H9 (cell line): Measurements from ENCODE around the gene L3MBTL1. TPM values are rescaled to one million over a fixed set of nuclear protein-coding genes. Genes with fewer than 3 reads are reported as not detected.

ENCODE experiments used
- DNase-seq: peaks from one replicate; pipeline ENCODE4 v3.0.0-alpha.2; 2017
- H2AFZ ChIP-seq: one replicate; pipeline ENCODE4 v1.6.1; 2013; ENCODE audit warnings: mild to moderate bottlenecking, low read length, control low read depth, moderate library complexity
- H2AK5ac ChIP-seq: 2 replicates; pipeline ENCODE4 v1.6.1; 2013; ENCODE audit warnings: low read length, control low read depth, mixed read lengths; ENCODE audit not compliant: insufficient read length
- H2BK120ac ChIP-seq: one replicate; pipeline ENCODE4 v1.6.1; 2013; ENCODE audit warnings: low read depth, mild to moderate bottlenecking, low read length, control low read depth, inconsistent platforms; ENCODE audit not compliant: poor library complexity, severe bottlenecking
- H2BK12ac ChIP-seq: 2 replicates; pipeline ENCODE4 v1.6.1; 2013; ENCODE audit warnings: low read length, control low read depth, mixed read lengths, low read depth; ENCODE audit not compliant: insufficient read length
- H2BK15ac ChIP-seq: 2 replicates; pipeline ENCODE4 v1.6.1; 2013; ENCODE audit warnings: low read depth, low read length, control low read depth
- H2BK20ac ChIP-seq: one replicate; pipeline ENCODE4 v1.6.1; 2013; ENCODE audit warnings: low read depth, mild to moderate bottlenecking, low read length, control low read depth, inconsistent platforms; ENCODE audit not compliant: poor library complexity, severe bottlenecking
- H2BK5ac ChIP-seq: 2 replicates; pipeline ENCODE4 v1.6.1; 2013; ENCODE audit warnings: low read length, control low read depth, mixed read lengths; ENCODE audit not compliant: insufficient read length
- H3K14ac ChIP-seq: 2 replicates; pipeline ENCODE4 v1.6.1; 2013; ENCODE audit warnings: low read length, control low read depth; ENCODE audit not compliant: insufficient read depth
- H3K18ac ChIP-seq: 2 replicates; pipeline ENCODE4 v1.6.1; 2013; ENCODE audit warnings: low read depth, mild to moderate bottlenecking, mixed read lengths, low read length, control low read depth; ENCODE audit not compliant: insufficient read length
- H3K23ac ChIP-seq: 2 replicates; pipeline ENCODE4 v1.6.1; 2013; ENCODE audit warnings: low read length, control low read depth, mixed read lengths, low read depth; ENCODE audit not compliant: insufficient read length
- H3K23me2 ChIP-seq: 2 replicates; pipeline ENCODE4 v1.6.1; 2013; ENCODE audit warnings: low read depth, mild to moderate bottlenecking, mixed read lengths, low read length, control low read depth; ENCODE audit not compliant: insufficient read length, poor library complexity, severe bottlenecking
- H3K27ac ChIP-seq: 2 replicates; pipeline ENCODE4 v1.5.1; 2013; ENCODE audit warnings: low read length, control low read depth, mixed read lengths, low read depth; ENCODE audit not compliant: insufficient read length
- H3K27me3 ChIP-seq: 2 replicates; pipeline ENCODE4 v1.6.1; 2013; ENCODE audit warnings: low read length, control low read depth, inconsistent platforms; ENCODE audit not compliant: insufficient read depth
- H3K4ac ChIP-seq: 2 replicates; pipeline ENCODE4 v1.6.1; 2013; ENCODE audit warnings: low read depth, mild to moderate bottlenecking, control low read depth, inconsistent platforms, low read length, moderate library complexity
- H3K4me1 ChIP-seq: 2 replicates; pipeline ENCODE4 v1.6.1; 2013; ENCODE audit warnings: low read length, control low read depth, inconsistent platforms; ENCODE audit not compliant: insufficient read depth
- H3K4me2 ChIP-seq: 2 replicates; pipeline ENCODE4 v1.6.1; 2013; ENCODE audit warnings: low read length, control low read depth, mixed read lengths; ENCODE audit not compliant: insufficient read length, insufficient read depth
- H3K56ac ChIP-seq: 2 replicates; pipeline ENCODE4 v1.6.1; 2013; ENCODE audit warnings: low read depth, mild to moderate bottlenecking, mixed read lengths, low read length, control low read depth; ENCODE audit not compliant: insufficient read length
- H3K79me1 ChIP-seq: 2 replicates; pipeline ENCODE4 v1.6.1; 2013; ENCODE audit warnings: low read depth, mild to moderate bottlenecking, moderate library complexity, low read length, control low read depth, inconsistent platforms; ENCODE audit not compliant: insufficient read depth, poor library complexity, severe bottlenecking
- H3K79me2 ChIP-seq: 2 replicates; pipeline ENCODE4 v1.6.1; 2013; ENCODE audit warnings: low read length, control low read depth, inconsistent platforms; ENCODE audit not compliant: insufficient read depth
- H3K9ac ChIP-seq: 2 replicates; pipeline ENCODE4 v1.6.1; 2013; ENCODE audit warnings: low read length, control low read depth, mixed read lengths; ENCODE audit not compliant: insufficient read length; ENCODE audit errors: extremely low read depth
- H3K9me3 ChIP-seq: one replicate; pipeline ENCODE4 v1.6.1; 2013; ENCODE audit warnings: low read depth, low read length, inconsistent platforms; ENCODE audit not compliant: control insufficient read depth
- H3T11ph ChIP-seq: one replicate; pipeline ENCODE4 v1.6.1; 2013; ENCODE audit warnings: mild to moderate bottlenecking, low read length, control low read depth, inconsistent platforms
- H4K20me1 ChIP-seq: one replicate; pipeline ENCODE4 v1.6.1; 2013; ENCODE audit not compliant: control insufficient read depth, insufficient read length, insufficient read depth
- H4K5ac ChIP-seq: 2 replicates; pipeline ENCODE4 v1.6.1; 2013; ENCODE audit warnings: low read depth, mild to moderate bottlenecking, mixed read lengths, low read length, control low read depth; ENCODE audit not compliant: insufficient read length
- H4K8ac ChIP-seq: replicated peaks from 2 replicates; pipeline ENCODE4 v1.6.1; 2013; ENCODE audit warnings: low read length, control low read depth, mixed read lengths, low read depth; ENCODE audit not compliant: insufficient read length
- H4K91ac ChIP-seq: 2 replicates; pipeline ENCODE4 v1.6.1; 2013; ENCODE audit warnings: low read depth, mild to moderate bottlenecking, moderate library complexity, mixed read lengths, low read length, control low read depth; ENCODE audit not compliant: insufficient read length
- H3K27ac Mint-ChIP-seq, 3 experiments: 2 replicates in 2 of 3; 3 replicates in 1 of 3; pipeline ENCODE4 v1.8.0; 2020 to 2021; ENCODE audit warnings: mixed read lengths in 3 of 3, mild to moderate bottlenecking in 1 of 3, moderate library complexity in 1 of 3
- H3K27me3 Mint-ChIP-seq: 2 replicates; pipeline ENCODE4 v1.8.0; 2021; ENCODE audit warnings: low read depth, mild to moderate bottlenecking, moderate library complexity, mixed read lengths
- H3K36me3 Mint-ChIP-seq, 3 experiments: 2 replicates in 2 of 3; 3 replicates in 1 of 3; pipeline ENCODE4 v1.8.0; 2020 to 2021; ENCODE audit warnings: low read depth in 3 of 3, mixed read lengths in 3 of 3; ENCODE audit not compliant: insufficient read depth in 1 of 3
- H3K4me1 Mint-ChIP-seq, 2 experiments: 2 replicates each; pipeline ENCODE4 v1.8.0; 2020; ENCODE audit warnings: mixed read lengths in 2 of 2
- H3K4me3 Mint-ChIP-seq, 2 experiments: 2 replicates in 1 of 2; 3 replicates in 1 of 2; pipeline ENCODE4 v1.8.0; 2020 to 2021; ENCODE audit warnings: mild to moderate bottlenecking in 2 of 2, mixed read lengths in 2 of 2, moderate library complexity in 1 of 2
- H3K9me3 Mint-ChIP-seq, 2 experiments: 2 replicates in 1 of 2; 3 replicates in 1 of 2; pipeline ENCODE4 v1.8.0; 2020; ENCODE audit warnings: mild to moderate bottlenecking in 2 of 2, mixed read lengths in 2 of 2, moderate library complexity in 1 of 2
- WGBS: extraction: QIAGEN DNeasy Blood & Tissue Kit; methylation state at CpG from one replicate; pipeline ENCODE4 v1.1.7; 2013; ENCODE audit warnings: missing lambda C conversion rate, low lambda C conversion rate, mixed read lengths; ENCODE audit not compliant: insufficient read length; ENCODE audit errors: extremely low coverage; 5-methylcytosine and 5-hydroxymethylcytosine counted together
- total RNA-seq: library from RNA; stranded (reverse); gene quantifications from 2 replicates; pipeline ENCODE4 v1.2.1, GENCODE V29; 2021
- TF ChIP-seq, protein P1 (sequence below): fragments of 200-600 bp; sonication (generic); conservative IDR thresholded peaks from 3 replicates; pipeline ENCODE4 v1.8.0; 2021; ENCODE audit warnings: antibody characterized with exemption, mild to moderate bottlenecking

The L3MBTL1 gene
- total RNA-seq, 1 experiment from 2014 or later = 19.9 TPM

DNA sequence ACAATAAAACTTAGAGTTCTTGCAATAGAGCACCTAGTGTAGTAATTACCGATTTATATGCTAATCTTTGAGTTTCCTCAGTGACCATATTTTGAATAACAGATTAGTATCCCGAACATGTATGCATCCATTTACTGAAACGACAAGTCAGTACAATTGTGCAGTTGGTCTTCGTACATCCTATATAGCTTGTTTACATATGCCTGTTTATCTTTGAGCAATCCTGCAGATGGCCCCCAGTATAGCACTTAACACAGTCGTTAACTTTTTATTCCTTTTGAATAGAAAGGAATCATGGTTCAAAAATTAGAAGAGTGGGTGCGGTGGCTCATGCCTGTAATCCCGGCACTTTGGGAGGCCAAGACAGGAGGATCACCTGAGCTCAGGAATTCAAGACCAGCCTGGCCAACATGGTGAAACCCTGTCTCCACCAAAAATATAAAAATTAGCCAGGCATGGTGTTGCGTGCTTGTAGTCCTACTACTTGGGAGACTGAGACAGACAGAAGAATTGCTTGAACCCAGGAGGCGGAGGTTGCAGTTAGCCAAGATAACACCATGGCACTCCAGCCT lies 43.2 kb upstream of the L3MBTL1 start:
- H3K27me3 Mint-ChIP-seq = no peaks in the 10 kb centered on the region
- no peak overlapping the region for H3T11ph ChIP-seq
- H3K27me3 ChIP-seq = no peaks in the 10 kb centered on the region
- no peak overlapping the region for H2AK5ac ChIP-seq
- peaks cover 45 to 79% (median 68%) of the 10 kb centered on the region in 3 experiments for H3K36me3 Mint-ChIP-seq
- H3K23me2 ChIP-seq = no peaks in the 10 kb centered on the region
- no peak overlapping the region for H4K8ac ChIP-seq
- no peaks in the 10 kb centered on the region for H3K79me1 ChIP-seq
- H3K27ac ChIP-seq = no peak overlapping the region
- H2AFZ ChIP-seq = no peak overlapping the region
- WGBS = no CpG with 5 or more reads among the region's 9 CpGs
- no peak overlapping the region for H4K5ac ChIP-seq
- H3K56ac ChIP-seq = no peak overlapping the region
- H3K23ac ChIP-seq = no peak overlapping the region
- H4K20me1 ChIP-seq = no peaks in the 10 kb centered on the region
- no peaks in the 10 kb centered on the region for H3K4me1 ChIP-seq
- no peak for DNase-seq
- H2BK5ac ChIP-seq = no peak overlapping the region
- H3K9me3 ChIP-seq = no peaks in the 10 kb centered on the region
- H3K27ac Mint-ChIP-seq = no peak overlapping the region
- no peak overlapping the region for H2BK20ac ChIP-seq
- H3K4me3 Mint-ChIP-seq = no peak overlapping the region
- peaks cover 6 to 13% of the 10 kb centered on the region in 2 experiments for H3K4me1 Mint-ChIP-seq
- no peak overlapping the region for H4K91ac ChIP-seq
- no peak overlapping the region for H3K18ac ChIP-seq
- H3K4ac ChIP-seq = no peak overlapping the region
- H2BK120ac ChIP-seq = no peak overlapping the region
- H3K4me2 ChIP-seq = no peak overlapping the region
- H2BK12ac ChIP-seq = no peak overlapping the region
- no peaks in the 10 kb centered on the region for H3K9me3 Mint-ChIP-seq
- H3K9ac ChIP-seq = no peak overlapping the region
- no peak overlapping the region for H2BK15ac ChIP-seq
- H3K14ac ChIP-seq = no peak overlapping the region
- TF ChIP-seq, protein P1, sequence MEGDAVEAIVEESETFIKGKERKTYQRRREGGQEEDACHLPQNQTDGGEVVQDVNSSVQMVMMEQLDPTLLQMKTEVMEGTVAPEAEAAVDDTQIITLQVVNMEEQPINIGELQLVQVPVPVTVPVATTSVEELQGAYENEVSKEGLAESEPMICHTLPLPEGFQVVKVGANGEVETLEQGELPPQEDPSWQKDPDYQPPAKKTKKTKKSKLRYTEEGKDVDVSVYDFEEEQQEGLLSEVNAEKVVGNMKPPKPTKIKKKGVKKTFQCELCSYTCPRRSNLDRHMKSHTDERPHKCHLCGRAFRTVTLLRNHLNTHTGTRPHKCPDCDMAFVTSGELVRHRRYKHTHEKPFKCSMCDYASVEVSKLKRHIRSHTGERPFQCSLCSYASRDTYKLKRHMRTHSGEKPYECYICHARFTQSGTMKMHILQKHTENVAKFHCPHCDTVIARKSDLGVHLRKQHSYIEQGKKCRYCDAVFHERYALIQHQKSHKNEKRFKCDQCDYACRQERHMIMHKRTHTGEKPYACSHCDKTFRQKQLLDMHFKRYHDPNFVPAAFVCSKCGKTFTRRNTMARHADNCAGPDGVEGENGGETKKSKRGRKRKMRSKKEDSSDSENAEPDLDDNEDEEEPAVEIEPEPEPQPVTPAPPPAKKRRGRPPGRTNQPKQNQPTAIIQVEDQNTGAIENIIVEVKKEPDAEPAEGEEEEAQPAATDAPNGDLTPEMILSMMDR = no peak
- H3K79me2 ChIP-seq = no peaks in the 10 kb centered on the region
